Stimulated activated CD8-positive, alpha-beta memory T cell treated with anti-CD3 and anti-CD28 coated beads, Interleukin-12 subunit alpha, Interleukin-12 subunit beta, amount 100 ng/mL, for 24 hours (primary cell): ENCODE measurements around the gene NR2C2.
A peak's percentile ranks its signal among the peaks of the same experiment; 100 is the strongest.

Experiments used
- DNase-seq: peaks from one replicate; pipeline ENCODE4 v3.0.0-alpha.2; 2020; ENCODE audit errors: extremely low read depth

Gene NR2C2

DNA sequence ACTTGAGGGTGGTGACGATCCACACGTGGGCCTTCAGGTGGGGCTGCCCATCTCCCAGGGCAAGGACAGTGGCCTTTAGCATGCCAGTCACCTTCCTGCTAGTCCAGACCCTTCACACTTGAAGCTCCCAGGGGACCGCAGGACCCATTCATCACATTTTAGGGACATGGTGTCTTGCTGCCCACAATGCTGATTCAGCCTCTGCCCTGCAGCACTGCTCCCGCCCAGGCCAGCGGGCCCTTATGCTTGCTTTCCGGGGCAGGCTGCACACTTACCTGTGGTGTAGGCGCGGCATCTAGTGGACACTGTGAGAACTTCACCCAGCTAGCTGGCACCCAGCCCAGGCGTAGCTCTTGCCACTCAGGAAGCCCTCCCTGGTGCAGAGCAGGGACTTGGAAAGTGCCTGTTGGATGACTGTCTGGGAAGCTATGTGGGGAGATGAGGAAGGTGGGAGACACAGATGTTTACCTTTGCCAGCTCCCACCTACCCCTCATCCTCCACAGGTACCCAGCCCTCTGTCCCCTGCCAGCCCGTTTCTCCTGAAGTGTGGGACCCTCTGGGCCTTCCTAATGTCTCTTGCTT is 26.3 kb upstream of the NR2C2 start:
- DNase-seq: peak; percentile 50

DNA sequence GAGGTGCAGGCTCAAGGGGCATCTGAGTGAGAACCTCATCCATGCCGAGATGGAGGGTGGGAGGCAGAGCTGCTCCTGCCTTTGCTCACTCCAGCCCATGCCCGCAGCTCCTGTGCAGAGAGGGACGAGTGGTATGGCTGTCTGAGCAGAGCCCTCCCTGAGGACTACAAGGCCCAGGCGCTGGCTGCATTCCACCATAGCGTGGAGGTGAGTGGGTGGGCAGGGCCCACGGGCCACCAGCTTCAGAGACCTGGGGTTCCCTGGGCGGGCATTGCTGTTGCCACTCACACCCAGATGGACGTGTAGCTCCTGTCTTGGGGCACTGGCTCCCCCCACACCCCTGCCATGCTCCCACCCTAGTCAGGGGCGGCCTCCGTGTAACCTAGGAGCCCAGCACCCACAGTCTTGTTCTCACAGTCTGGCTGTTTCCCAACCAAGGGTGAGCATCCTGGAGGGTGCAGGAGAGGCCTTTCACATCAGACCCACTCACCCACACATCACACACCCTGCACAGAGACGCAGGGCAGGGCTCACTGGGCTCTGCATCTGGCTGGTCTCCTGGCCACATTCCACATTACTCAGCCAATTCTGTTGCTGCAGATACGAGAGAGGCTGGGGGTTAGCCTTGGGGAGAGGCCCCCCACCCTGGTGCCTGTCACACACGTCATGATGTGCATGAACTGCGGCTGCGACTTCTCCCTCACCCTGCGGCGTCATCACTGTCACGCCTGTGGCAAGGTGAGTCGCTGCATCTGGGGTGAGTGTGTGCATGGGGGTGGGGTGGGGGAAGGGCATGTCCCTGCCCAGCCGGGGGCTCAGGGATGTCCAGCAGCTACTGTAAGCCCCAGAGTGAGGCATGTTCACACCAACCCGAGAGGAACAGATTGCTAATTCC is 25.3 kb upstream of the NR2C2 start:
- no peak for DNase-seq

DNA sequence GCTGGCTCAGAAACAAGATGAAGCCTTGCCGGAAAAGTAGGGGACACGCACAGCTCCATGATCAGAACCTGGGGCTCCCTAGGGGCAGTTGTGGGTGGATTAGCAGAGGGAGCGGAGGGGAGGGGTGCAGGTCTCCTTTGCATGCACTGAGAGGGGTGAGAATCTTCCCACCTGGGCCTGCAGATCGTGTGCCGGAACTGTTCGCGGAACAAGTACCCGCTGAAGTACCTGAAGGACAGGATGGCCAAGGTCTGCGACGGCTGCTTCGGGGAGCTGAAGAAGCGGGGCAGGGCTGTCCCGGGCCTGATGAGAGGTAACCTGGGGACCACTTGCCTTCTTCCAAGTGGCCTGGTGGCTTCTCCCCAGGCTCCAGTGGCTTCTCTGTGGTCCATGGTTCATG is 24.5 kb upstream of the NR2C2 start:
- DNase-seq: no peak

DNA sequence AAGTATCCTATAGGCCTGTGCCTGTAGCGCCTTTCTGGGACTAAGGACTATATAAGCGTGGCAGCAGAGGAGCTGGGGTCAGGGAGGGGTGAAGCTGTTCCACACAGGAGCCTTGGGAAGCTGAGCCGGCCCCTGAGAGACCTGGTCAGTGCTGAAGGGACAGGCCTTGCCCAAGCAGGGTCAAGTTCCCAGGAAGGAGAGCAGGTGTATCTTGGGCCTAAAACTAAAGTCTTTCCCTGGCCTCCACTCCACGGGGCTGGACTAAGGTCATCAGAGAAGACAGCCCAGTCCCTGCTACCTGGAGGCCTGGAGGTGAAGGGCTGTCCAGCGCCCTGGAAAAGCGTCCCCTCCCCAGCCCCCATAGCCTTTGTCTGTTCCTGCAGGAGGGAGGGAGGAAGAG is 23.9 kb upstream of the NR2C2 start:
- DNase-seq: no peak

DNA sequence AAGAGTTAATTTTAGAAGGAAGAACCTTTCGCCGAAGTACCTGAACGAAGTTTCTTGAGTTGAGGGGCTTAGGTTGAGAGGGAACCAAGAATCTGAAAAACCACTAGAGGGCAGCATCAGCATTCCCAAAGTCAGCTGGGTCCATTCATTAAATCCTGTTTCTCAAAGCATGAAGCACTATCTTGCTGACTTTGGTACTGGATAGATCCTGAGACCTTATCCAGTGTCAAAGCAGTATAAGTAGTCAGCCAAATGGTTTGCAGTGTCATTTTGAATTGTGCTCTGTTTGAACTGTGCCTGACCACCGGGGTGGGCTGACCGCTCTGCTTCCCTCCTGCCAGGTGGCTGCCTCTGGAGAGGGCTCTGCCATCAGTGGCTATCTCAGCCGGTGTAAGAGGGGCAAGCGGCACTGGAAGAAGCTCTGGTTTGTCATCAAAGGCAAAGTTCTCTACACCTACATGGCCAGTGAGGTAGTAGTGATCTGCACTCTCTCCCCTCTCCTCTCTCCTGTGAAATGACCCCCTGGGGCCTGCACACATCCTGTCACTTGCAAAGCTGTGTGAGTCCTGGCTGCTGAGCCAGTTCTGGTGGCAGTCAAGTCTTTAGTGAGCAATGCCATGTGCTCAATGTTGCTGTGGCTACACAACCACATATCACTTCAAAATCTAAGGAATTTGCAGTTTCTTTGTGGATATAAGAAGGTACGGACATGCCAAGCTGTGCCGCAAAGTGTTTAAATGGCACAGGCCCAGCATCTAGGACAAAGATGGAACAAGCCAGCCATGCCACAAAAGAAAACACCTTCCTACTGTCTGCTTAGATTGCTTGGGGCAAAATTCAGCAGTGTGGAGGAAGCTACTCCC is 21.4 kb upstream of the NR2C2 start:
- DNase-seq: no peak

DNA sequence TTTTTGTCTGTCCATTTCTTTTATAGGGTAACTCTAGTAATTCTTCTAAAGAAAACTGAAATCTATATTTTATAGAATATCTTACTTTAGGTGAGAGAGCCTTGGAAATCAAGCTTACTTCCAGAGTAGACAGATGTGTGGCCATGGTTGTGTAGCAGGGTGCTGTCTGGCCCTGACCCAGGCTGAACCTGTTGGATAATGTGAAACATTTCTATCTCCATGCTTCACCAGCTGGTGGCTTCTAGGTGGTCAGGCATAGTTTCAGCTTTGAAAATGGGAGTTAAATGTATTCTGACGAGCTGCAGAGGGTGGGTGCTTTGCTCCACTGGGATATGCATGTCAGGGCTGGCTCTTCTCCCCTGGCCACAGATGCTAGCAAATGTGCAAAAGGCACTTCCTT is 20.8 kb upstream of the NR2C2 start:
- DNase-seq: no peak

DNA sequence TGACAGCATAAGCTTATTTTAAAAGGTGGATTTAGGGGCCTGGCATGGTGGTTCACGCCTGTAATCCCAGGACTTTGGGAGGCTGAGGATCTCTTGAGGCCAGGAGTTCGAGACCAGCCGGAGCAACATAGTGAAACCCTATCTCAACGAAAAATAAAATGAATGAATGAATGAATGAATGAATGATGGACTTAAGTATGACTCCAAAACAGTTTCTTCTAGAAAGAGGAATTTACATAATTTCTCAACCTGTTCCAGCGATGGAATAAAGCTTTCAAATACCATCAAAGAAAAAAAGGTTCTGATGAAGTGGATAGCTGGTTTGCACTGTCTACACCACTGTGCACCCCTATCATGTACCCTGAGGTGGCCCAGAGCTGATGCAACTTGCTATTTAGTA is 20.1 kb upstream of the NR2C2 start:
- DNase-seq: no peak

DNA sequence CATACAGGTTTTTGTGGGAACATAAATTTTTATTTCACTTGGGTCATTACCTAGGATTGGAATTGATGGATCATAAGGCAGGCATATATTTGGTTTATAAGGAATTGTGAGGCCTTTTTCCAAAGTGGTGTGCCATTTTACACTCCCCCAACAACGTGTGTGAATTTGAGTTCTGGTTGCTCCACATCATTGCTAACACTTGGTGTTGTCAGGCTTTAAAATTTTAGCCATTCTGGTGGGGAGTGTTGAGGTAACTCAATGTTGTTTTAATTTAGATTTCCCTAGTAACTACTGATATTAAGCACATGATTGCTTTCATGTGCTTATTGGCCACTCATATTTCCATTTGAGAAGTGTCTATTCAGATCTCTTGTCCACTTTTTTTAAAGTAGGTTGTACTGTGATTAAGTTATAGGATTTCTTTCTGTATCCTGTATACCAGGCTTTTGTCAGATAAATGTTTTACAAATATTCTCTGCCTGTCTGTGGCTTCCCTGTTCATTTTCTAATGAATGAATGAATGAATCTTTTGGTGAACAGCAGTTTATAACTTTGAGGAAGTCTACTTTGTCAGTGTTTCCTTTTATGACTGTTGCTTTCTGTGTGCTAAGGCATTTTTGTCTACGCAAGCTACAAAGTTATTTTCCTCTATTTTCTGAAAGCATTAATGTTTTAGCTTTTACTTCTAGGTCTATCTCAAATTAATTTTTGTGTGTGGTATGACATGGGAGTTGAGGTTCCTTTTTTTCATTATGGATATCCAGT is 17.9 kb upstream of the NR2C2 start:
- no peak for DNase-seq

DNA sequence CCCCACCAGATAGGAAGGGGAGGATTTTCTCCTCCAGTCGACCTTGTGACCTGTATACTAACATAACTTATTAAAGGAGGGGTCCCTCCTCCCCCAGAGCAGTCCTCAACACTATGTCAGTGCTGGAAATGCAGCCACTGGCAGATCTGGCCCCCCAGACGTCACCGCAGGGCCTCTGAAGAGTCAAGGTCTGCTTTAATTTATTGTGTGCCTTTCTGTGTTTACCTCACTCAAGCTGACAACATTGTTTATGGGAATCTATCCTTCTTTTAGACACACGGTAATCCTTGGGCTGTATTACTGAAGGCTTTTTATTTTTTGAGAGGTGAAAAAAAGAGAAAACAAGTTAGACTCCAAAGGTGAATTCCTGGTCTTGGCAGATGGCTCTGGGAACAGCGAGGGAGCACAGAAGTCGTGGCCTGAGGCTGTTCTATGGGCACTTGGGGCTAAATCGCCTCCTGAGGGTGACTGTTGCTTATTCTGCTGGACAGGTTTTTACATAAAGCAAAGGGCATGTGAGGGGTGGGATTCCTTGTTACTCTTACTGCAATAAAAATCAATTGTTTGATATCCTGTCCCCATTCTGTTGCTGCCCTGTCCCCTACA is 13.5 kb upstream of the NR2C2 start:
- DNase-seq: no peak

DNA sequence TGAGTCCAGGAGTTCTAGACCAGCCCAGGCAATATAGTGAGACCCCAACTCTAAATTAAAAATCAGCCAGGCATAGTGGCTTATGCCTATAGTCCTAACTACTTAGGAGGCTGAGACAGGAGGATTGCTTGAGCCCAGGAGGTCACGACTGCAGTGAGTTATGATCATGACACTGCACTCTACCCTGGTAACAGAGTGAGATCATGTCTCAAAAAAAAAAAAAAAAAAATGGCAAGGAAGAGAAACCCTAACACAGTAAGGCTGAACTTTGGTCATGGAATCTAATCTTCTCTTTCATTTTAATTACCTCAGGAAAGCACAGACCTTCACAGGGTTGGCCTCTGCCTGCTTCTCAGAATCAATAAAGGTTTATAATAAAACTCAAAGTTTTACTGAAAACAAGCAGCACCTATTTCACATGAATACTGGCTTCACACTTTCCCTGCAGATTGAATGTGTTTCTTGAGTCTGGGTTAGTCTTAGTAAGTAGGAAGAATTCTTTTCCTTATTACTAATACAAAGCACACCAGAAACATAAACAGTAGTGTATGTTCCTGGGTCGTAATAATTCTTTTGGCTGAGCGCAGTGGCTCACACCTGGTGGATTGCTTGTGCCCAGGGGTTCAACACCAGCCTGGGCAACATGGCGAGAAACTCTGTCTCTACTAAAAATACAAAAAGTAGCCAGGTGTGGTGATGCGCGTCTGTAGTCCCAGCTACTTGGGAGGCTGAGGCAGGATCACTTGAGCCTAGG is 11.6 kb upstream of the NR2C2 start:
- DNase-seq: no peak

DNA sequence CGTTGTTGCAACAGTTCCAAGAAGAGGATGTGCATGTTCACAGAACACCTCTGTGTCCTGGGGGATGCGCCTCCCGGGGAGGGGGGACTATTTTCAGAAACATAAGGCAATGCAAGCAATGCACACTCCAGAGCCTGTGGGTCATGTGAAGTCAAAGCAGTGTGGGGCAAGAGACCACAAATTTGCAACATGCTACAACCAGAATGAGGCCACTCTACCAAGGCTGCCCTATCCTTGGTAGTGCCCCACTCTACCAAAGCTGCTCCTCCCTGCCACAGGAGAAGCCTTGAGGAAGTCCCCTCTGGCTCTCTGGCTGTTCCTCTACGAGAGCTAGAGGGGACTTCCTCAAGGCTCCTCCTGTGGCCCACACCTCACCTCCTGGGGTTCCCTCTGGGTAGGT is 8.4 kb upstream of the NR2C2 start:
- no peak for DNase-seq

DNA sequence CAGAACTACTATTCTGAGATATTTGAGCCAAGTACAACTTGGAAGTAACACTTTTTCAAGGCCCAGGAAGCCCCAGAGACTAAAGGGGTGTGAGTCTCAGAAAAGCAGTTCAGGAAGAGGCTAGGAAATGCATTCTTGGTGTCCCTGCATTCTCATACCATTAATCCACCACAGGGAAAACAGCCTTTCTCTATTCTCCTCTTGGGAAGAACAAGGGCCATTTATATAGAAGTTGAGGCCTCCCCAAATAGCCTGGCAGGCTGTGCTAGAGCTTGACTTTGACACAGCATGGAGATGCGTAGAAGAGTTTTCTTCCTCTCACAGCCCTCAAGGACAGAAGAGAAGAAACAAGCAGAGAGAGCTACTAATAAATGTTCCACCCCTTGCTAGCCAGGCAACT is 5.5 kb upstream of the NR2C2 start:
- DNase-seq: no peak

DNA sequence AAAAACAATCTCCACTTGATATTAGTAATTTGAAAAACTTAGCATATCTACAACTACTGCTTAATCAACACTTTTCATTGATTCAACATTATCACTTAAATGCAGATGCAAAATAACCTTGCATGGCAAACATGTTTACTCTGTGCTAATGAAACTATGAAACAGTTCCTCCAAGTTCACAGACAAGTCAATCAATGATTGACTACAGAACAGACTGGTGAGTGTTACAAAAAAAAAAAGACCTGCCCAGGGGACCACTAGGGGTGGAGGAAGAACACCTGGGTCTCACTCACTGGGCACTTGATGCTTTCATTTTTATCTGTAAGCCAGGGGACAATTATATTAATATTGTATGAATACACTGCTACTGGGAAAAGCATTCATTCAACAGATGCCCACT is 4.3 kb upstream of the NR2C2 start:
- no peak for DNase-seq

DNA sequence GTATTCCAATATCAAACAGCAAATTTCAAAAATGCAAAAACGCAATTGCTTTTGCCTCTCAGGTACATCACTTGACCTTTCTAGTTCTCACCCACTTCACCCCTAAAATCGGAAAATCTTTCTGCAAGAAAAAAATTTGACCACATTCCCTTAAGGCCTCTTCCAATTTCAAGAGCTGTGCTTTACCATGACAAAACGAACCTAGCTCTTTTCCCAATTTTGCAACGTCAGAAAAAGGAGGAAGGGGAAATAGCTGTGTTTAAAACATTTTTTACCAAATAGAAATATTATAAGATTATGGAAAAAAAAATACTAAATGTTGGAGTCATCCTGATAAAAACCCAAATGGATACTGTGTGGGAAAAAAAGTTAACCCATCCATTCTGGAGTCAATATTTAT is 1.1 kb upstream of the NR2C2 start:
- no peak for DNase-seq

DNA sequence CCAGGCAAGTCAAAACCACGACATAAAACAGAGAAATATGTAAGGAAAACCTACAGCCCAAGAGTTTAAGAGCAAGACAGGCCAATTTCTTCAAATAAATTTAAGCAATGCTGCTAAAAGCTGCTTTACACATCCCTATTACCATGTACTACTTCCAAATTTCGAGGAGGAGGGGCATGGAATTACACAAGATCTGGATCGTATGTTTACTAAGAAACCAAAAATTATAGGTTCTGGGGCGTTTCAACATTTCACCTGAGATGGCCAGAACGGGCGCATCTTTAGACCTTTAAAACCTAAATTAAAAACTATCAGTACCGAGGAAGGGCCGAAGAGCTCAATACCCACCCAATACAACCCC is 664 bp upstream of the NR2C2 start:
- no peak for DNase-seq

DNA sequence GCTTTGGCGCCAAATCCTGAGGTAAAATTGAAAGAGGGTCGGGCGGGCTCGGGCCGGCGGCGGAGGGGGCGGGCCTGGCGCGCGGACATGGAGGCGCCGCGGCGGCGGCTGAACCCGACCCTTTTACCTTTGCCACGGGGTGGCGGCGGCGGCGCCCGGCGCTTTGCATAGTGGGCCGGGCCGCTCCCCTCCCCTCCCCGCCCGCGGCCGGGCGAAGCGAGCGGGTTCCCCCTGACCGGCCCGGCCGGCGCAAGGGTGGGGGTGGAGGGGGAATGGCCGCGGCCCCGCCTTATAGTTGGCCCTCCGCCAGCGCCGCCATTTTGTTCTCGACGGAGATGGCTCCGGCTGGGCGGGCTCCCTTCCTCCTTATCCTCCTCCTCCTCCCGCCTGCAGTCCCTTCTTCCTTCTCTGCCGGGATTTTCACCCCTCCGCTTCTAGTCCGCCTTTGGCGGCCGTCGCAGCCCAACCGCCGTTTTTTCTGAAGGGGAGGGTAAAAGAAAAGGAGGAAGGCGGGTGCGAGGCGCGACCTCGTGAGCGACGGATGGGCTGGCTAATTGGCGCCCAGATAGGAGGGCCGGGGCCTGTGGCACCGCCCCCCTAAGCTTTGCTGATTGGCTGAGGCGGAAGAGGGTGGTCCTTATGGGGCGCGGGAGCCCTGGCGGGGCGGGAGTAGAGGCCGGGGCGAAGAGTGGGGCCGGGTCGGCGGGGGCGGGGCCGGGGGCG is 664 bp downstream of the NR2C2 start:
- peak; percentile 90 for DNase-seq

DNA sequence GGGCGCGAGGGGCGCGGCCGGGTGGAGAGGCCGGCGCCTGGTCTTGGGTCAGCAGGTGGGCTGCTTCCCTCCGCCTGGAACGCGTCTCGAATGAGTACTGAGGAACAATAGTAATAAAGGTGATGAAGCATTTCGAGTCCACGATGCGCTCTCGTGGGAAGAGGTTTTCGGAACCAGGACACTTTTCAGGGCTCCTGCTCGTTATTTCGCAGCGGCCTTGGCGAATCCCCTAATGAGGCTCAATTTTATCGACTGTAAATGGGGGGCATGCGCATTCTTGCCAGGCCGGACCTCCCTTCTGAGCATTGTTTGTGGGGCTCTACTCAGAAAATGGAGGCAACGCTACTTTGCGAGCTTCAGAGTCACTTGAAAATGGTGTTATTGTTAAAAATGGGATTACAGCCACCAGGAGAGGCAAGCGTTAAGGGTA is 1.2 kb downstream of the NR2C2 start:
- no peak for DNase-seq

DNA sequence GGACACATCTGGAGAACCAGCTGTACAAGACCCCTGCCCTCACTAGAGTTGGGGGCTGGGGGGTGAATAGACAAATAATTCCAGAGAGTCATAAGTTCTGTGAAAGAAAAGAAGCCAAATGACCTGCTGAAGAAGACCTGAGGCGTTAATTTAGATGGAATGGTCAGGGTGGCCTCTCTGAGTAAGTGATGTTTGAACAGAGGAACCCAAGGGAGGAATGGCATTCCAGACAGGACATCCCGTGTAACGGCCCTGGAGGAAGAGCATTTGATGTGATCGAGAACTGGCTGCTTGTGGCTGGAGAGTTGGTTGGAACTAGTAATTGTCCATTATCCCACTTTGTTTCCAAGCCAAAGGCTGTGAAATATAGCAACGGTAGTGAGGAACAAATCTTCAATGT is 1.7 kb downstream of the NR2C2 start:
- no peak for DNase-seq

DNA sequence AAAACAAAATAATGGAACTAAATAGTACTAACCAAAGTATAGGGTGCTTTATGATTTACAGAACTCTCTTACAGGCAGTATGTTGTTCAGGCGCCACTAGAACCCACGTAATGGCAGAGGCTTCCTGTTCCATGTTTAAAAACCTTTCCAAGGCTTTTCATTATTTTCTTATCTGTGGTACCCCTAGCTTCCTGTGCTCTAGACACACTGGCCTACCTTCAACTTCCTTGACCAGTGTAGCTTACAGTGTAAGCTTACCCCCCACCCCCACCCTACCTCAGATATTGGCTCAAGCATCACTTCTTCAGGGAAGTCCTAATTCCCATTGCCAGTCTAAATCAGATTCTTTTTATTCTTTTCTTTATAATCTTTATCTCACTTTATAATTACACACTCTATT is 2.9 kb downstream of the NR2C2 start:
- no peak for DNase-seq

DNA sequence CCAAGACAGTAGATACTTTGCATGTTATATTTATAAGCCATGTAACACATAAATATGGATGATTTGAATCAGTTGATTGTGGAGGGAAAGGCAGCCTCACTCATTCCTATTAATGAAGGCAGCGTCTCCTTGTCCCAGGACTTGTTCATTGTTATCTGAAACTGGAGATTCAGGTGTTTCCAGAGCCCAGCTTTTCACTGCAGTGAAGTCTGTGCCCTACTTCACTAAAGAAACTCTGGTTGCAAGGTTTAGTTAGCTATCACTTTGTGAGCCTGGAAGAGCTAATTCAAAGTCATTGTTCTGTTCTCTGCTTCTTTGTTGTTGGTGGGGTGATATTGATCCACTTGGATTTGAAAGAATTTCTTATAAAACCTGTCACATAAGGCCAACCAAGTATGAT is 9.8 kb downstream of the NR2C2 start:
- DNase-seq: no peak
